Type B pancreatic cell (in vitro differentiated cells): Measurements from ENCODE around the gene ZBTB2. TPM values are rescaled to one million over a fixed set of nuclear protein-coding genes. Genes with fewer than 3 reads are reported as not detected.
A peak's percentile ranks its signal among the peaks of the same experiment; 100 is the strongest.
"Not testable (repeated sequence)": the region's sequence is repeated elsewhere in the genome, so short reads cannot be mapped to it uniquely, and the experiment has no call there.

Experiments used
- DNase-seq: peaks from one replicate; pipeline ENCODE4 v3.0.0; 2021; ENCODE audit warnings: mixed read lengths; ENCODE audit not compliant: unreplicated experiment; ENCODE audit errors: extremely low spot score
- H3K27ac Mint-ChIP-seq: 2 replicates; pipeline ENCODE4 v1.8.0; 2021; ENCODE audit warnings: mild to moderate bottlenecking, mixed read lengths
- H3K27me3 Mint-ChIP-seq: 2 replicates; pipeline ENCODE4 v1.8.0; 2021; ENCODE audit warnings: mixed read lengths
- H3K36me3 Mint-ChIP-seq: 2 replicates; pipeline ENCODE4 v1.8.0; 2021; ENCODE audit warnings: mixed read lengths
- H3K4me1 Mint-ChIP-seq: one replicate; pipeline ENCODE4 v1.8.0; 2021; ENCODE audit warnings: mixed read lengths; ENCODE audit not compliant: unreplicated experiment
- H3K4me3 Mint-ChIP-seq: 2 replicates; pipeline ENCODE4 v1.8.0; 2021; ENCODE audit warnings: mild to moderate bottlenecking, mixed read lengths
- H3K9me3 Mint-ChIP-seq: 2 replicates; pipeline ENCODE4 v1.8.0; 2021; ENCODE audit warnings: mixed read lengths
- CTCF ChIP-seq: fragments of 200-600 bp; sonication (generic); conservative IDR thresholded peaks from 2 replicates; pipeline ENCODE4 v1.5.0; 2021; ENCODE audit warnings: antibody characterized with exemption, mild to moderate bottlenecking
- total RNA-seq: library from RNA; stranded (reverse); gene quantifications from 2 replicates; pipeline ENCODE4 v1.2.1, GENCODE V29; 2021; ENCODE audit warnings: low replicate concordance

Gene ZBTB2
- total RNA-seq, 1 donor from 2014 or later: 14.8 TPM

GRCh38 chr6:151349651-151350270 is 41.6 kb downstream of the ZBTB2 start:
- no peak for TF ChIP-seq CTCF
- Mint-ChIP-seq H3K4me3 (no peak overlapping the region), H3K4me1 (no peaks in the 10 kb centered on the region), H3K27me3 (no peaks in the 10 kb centered on the region), H3K27ac (no peak overlapping the region), H3K36me3 (peaks cover 24% of the 10 kb centered on the region), H3K9me3 (no peaks in the 10 kb centered on the region)
- DNase-seq: peak; percentile 27

DNA sequence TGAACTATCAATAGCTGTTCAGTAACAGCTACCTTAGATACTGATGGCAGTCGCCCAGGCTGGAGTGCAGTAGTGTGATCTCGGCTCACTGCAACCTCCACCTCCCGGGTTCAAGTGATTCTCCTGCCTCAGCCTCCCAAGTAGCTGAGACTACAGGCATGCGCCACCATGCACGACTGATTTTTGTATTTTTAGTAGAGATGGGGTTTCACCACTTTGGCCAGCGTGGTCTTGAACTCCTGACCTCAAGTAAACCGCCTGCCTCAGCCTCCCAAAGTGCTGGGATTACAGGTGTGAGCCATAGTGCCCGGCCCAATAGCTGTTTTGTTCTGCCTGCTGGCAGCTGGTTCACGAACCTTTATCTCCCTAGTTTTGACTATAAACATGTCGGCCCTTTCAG is 48.6 kb downstream of the ZBTB2 start:
- peak; percentile 18 for DNase-seq
- not testable (repeated sequence) for H3K4me1 Mint-ChIP-seq, H3K27ac Mint-ChIP-seq, H3K27me3 Mint-ChIP-seq, H3K4me3 Mint-ChIP-seq, H3K9me3 Mint-ChIP-seq
- peaks cover 26% of the 10 kb centered on the region for H3K36me3 Mint-ChIP-seq

GRCh38 chr6:151341476-151342195 is 49.7 kb downstream of the ZBTB2 start:
- H3K9me3 Mint-ChIP-seq: no peaks in the 10 kb centered on the region
- peaks cover 10% of the 10 kb centered on the region for H3K4me1 Mint-ChIP-seq
- no peak overlapping the region for H3K4me3 Mint-ChIP-seq
- TF ChIP-seq CTCF: no peak
- no peaks in the 10 kb centered on the region for H3K27me3 Mint-ChIP-seq
- H3K36me3 Mint-ChIP-seq: peaks cover 23% of the 10 kb centered on the region
- H3K27ac Mint-ChIP-seq: no peak overlapping the region
- DNase-seq: peak; percentile 67

- no peak for DNase-seq
- H3K27me3 Mint-ChIP-seq: no peaks in the 10 kb centered on the region
- H3K9me3 Mint-ChIP-seq: no peaks in the 10 kb centered on the region
- peaks cover 10% of the 10 kb centered on the region for H3K4me1 Mint-ChIP-seq
- no peak overlapping the region for H3K4me3 Mint-ChIP-seq
- H3K36me3 Mint-ChIP-seq: peaks cover 23% of the 10 kb centered on the region
- no peak for TF ChIP-seq CTCF
- H3K27ac Mint-ChIP-seq: no peak overlapping the region
Measured at GRCh38 chr6:151340219-151340978, 51.0 kb downstream of the ZBTB2 start.

DNA sequence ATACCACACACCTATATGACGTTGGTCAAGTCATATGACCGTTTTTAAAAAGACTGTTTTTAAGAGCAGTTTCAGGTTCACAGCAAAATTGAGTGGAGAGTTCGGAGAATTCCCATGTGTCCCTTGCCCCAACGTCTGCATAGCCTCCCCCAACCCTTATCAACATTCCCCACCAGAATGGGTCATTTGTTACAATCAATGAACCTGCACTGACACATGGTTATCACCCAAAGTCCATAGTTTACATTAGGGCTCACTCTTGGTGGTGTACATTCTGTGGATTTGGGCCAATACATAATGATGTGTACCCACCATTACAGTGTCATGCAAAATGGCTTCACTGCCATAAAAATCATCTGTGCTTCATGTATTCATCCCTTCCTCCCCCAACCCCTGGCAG is 52.0 kb downstream of the ZBTB2 start:
- Mint-ChIP-seq H3K27me3 (no peaks in the 10 kb centered on the region), H3K27ac (no peak overlapping the region)

More for the DNA sequence above, 52.0 kb downstream of the ZBTB2 start:
- no peak for TF ChIP-seq CTCF
- DNase-seq: no peak
- Mint-ChIP-seq H3K9me3 (peaks cover 5% of the 10 kb centered on the region), H3K36me3 (peaks cover 23% of the 10 kb centered on the region), H3K4me1 (peaks cover 14% of the 10 kb centered on the region), H3K4me3 (no peak overlapping the region)
